Activated CD4-positive, CD25-positive, alpha-beta regulatory T cell treated with anti-CD3 and anti-CD28 coated beads, Interleukin-2, amount 50 U/mL, for 16 hours (primary cell): ENCODE results near the gene CUTA.
A peak's percentile ranks its signal among the peaks of the same experiment; 100 is the strongest.

ENCODE experiments used
- DNase-seq: peaks from one replicate; pipeline ENCODE4 v3.0.0-alpha.2; 2020; ENCODE audit warnings: low read depth, low spot score

Gene CUTA

DNA sequence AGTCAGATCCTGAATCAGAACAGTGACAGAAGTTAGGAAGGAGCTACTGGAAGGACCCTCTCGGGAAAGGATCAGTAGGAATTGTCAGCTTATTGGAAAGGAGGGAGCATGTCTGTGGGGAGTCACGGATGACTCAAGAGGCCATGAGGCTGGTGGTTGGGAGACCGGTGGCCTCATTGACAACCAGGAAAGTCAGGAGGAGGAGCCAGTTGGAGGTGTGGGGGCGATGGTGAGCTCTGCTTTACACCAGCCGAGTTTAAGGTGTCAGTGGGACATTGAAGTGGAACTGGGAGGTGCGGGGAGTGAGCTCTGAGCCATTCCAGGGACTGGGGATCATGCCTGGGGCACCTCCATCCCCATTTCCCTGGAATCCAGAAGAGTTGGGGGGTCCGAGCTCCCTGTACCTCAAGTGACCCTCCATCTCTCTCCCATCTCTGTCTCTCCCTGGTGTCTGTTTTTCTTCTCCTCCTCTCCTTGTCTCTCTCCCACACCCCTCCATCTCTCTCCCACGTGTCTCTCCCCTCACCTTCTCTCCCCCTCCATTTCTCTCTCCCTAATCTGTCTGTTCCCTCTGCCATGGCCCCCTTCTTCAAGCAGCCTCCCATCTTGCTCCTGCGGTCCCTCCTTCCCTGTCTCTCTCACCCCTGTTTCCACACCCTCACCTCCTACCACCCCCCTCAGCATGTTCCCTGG lies 22.2 kb upstream of the CUTA start:
- DNase-seq = no peak

DNA sequence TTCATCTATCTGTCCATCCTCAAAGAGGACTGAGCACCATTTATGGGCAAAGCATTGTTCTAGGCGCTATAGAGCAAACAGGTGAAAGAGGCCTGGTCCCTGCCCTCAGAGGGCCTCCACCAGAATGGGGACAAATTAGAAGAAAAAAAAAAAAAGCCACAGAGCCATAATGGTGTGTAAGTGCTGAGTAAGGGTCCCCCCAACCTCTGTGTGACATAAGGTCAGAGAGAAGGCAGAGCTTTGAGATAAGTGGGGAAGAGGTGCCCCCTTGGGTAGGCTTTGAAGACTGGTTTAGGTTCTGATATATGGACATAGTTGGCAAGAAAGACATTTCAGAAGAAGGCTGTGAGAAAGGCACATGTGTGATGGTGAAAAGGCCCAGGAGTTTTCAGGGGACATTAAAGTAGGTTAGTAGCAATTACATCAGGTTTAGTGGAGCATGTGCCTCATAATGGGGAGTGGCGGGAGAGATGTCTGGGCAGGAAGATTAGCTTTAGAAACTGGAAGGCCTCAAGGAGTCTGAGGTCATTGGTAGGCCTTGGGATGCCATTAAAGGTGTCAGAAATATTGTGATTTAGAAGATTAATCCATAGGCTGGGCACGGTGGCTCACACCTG lies 21.2 kb upstream of the CUTA start:
- DNase-seq = no peak

DNA sequence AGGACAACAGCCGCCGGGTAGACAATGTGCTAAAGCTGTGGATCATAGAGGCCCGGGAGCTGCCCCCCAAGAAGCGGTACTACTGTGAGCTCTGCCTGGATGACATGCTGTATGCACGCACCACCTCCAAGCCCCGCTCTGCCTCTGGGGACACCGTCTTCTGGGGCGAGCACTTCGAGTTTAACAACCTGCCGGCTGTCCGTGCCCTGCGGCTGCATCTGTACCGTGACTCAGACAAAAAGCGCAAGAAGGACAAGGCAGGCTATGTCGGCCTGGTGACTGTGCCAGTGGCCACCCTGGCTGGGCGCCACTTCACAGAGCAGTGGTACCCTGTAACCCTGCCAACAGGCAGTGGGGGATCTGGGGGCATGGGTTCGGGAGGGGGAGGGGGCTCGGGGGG lies 19.8 kb upstream of the CUTA start:
- no peak for DNase-seq

GRCh38 chr6:33434961-33435360 lies 17.1 kb upstream of the CUTA start:
- DNase-seq = no peak

DNA sequence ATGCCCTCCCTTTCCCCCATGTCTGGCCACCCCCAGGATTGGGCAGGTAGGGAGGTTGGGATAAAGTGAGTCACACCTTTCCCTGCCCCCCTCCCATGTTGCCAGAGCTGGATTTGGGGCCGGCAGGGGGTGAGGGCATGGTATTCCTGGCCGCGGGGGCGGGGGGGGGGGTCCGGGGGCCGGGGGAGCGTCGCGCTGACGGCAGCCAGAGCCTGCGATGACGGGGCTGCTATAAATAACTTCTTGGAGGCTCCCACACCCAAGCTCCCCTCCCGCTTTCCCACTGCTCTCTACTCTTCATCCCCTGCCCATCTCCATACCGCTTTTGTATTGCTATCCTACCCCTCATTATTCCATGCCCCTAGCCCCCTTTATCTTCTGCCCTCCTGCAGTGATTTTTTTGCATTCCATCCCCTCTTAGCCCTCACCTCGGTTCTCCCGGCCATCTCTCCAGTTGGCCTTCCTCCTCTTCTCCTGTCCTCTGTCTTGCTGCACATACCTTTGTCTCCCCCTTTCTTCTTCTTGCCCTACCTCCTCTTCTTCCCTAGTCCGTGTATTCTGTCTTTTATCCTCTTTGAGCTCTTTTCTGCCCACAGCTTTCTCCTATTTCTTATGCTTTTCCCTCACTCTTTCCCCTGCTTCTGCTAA lies 15.8 kb upstream of the CUTA start:
- DNase-seq = no peak

GRCh38 chr6:33433001-33433543 lies 15.2 kb upstream of the CUTA start:
- no peak for DNase-seq

- DNase-seq = no peak
These were observed 14.6 kb upstream of the CUTA start for GRCh38 chr6:33432546-33432945.

DNA sequence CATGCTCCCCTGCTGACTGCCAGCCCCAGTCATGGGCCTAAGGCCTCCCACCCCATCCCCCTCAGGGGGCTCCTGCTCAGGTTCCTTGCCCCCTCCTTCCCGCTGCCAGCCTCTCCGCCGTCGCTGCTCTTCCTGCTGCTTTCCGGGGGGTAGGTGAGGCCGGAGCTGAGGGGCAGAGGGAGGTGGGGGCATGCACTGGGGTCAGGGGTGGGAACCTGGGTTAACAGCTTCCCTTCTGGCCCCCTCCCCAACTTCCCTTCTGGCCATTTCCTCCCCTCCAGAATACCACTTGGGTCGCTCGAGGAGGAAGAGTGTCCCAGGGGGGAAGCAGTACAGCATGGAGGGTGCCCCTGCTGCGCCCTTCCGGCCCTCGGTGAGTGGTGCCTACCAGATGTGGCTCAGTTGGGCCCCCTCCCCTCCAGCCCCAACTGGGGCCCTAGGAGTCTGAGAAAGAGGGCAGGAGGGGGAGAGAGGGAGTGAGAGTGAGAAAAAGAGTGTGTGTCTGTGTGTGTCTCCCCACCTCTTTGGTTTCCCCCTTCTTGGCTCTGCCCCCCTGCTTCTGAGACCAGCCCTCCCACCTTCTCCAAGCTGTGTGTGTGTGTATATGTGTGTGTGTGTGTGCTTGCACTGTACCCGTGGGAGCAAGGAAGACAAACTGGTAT lies 14.1 kb upstream of the CUTA start:
- DNase-seq = no peak

GRCh38 chr6:33430991-33431879 lies 13.3 kb upstream of the CUTA start:
- DNase-seq = peak; percentile 70

- DNase-seq = no peak
These were observed 12.4 kb upstream of the CUTA start for GRCh38 chr6:33430334-33430733.

- no peak for DNase-seq
These were observed 11.8 kb upstream of the CUTA start for GRCh38 chr6:33429750-33430052.

DNA sequence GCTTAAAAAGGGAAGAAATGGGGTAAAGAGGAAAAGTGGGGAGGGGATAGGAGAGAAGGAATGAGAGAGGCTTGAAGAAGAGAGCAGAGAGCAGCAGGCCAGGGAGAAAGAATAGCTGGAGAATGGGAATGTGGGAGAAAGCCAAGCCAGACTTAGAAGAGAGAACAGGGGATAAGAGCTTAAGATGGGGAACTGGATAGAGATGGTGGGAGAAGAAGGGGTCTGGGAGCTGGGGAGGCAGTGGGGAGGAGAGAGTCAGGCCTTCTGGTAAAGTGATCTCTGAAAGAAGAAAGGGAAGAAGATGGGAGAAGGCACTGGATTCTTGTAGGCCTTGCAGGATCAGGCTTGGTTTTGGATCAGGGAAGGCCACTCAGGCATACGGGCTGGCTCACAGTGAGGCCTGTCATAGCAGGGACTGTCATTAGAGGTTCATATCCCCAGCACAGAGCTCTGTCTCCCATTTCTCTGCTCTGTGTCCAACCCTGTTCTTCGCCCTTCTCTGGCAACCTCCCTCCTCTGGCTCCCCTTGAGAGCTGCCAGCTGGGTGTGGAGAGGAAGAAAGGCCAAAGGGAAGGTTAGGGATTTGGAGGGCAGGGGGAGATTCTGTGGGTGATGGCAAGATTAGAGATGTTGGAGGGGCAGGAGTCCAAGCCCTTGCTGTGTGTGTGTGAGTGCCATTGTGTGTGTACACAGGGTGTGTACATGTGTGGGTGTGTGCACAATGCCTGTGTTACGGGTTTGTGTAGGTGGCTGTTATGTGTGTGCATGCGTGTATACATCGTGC lies 11.3 kb upstream of the CUTA start:
- DNase-seq = no peak

GRCh38 chr6:33428224-33428965 lies 10.5 kb upstream of the CUTA start:
- no peak for DNase-seq

- no peak for DNase-seq
These were observed 9.8 kb upstream of the CUTA start for GRCh38 chr6:33427585-33428223.

DNA sequence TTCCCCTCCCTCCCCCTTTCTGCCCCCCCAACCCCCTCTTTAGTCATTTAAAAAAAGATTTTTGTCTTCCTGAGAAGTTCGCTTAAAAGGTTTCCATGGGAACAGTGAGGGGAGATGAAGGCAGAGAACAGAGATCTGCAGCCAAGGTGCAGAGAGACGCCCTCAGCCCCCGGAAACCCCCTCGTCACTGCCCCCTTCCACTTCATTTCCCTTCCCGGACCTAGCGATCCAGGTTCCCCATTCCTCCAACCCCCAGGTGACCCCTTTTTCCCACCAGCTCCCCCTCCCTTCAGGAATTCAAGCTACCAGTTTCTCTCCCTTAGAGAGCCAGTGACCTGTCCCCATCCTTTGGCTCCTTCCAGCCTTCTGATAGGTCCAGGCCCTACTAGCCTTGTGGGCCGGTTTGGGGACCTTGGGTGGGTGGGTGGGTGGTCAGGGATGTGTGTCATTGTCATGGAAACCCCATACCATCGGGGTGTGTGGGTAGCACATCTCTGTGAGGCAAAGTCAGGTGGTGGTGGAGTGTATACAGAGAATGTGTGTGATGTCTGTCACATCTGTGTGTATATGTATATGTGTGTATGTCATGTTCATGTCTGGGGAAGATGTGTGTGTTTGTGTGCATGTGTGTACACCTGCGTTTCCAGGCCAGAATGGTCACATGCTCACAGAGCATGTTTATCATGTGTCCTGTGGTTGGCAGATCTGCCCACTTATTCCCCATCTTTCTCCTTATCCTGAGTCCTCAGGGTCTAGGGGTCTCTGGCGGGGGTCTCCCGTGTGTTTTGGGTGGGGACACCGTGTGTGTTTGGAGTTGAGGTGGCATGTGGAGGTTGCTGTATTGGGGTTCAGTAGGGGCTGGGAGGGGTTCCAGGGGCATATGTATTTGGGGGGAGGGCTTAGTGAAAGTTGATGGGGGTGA lies 8.9 kb upstream of the CUTA start:
- no peak for DNase-seq

DNA sequence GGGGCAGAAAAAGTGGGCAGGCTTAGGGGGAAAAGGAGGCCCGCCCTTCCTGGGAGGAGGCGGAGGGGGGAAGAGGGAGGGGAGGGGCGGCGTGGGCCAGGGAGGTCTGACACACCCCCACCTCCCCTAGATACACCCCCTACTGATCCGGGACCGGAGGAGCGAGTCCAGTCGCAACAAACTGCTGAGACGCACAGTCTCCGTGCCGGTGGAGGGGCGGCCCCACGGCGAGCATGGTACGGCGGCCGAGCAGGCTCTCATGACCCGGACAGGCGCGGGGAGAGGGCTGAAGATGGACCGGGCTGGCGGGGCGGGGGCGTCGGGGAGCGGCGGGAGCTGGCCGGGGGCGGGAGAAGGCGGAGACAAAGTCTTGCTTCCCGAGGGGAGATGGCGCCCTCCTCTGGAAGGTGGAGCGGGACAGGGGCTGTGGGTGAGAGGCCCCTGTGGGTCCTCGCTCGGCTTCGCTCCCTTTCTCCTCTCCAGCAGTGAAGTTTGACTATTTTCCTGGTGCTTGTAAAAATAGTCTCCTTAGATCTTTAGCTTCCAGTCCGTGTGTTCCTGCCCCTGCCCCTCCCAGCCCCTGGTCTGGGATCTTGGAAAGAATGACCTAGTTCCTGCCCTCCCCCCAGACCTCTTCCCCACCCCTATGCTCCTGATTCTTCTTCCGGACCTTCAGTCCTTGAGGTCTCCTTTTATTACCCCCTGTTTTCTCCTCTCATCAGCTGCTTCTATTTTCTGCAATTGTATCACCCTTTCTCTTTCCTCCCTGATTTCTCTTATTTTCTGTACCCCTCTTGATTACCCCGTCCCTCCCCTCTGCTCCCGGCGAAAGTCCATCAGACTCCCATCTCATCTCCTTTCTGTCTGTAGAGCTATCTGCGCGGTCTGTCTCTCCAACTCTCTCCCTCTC lies 8.0 kb upstream of the CUTA start:
- DNase-seq = peak; percentile 57
